Adrenal gland (tissue), 12 donors: ENCODE measurements around the gene ALOX5. TPM values are rescaled to one million over a fixed set of nuclear protein-coding genes. Genes with fewer than 3 reads are reported as not detected.
A peak's percentile ranks its signal among the peaks of the same experiment; 100 is the strongest.

Experiments used
- DNase-seq, 7 donors: peaks; one replicate each; pipeline ENCODE4 v3.0.0-alpha.2; 2019 to 2020
- H3K27ac ChIP-seq, 5 donors: fragments of 200-600 bp; sonication (generic) in 4 of 5; 1 replicate in 3 of 5; 2 replicates in 2 of 5; pipeline versions ENCODE4 v1.5.1 to v1.8.0; 2016 to 2020; ENCODE audit warnings: mild to moderate bottlenecking in 1 of 5
- H3K27me3 ChIP-seq: fragments of 200-600 bp; 2 replicates; pipeline ENCODE4 v1.8.0; 2021
- H3K36me3 ChIP-seq, 2 donors: fragments of 200-600 bp; replicated peaks in 1 of 2; 1 replicate in 1 of 2; 2 replicates in 1 of 2; pipeline versions ENCODE4 v1.5.1 to v1.8.0; 2018 to 2022
- H3K4me1 ChIP-seq, 2 donors: fragments of 200-600 bp; replicated peaks in 1 of 2; 1 replicate in 1 of 2; 2 replicates in 1 of 2; pipeline versions ENCODE4 v1.5.1 to v1.8.0; 2018 to 2021
- H3K4me3 ChIP-seq, 4 donors: fragments of 200-600 bp; sonication (generic) in 3 of 4; one replicate each; pipeline ENCODE4 v1.5.1; 2016 to 2018
- H3K9me3 ChIP-seq, 3 donors: fragments of 200-600 bp; sonication (generic) in 1 of 3; replicated peaks in 1 of 3; 1 replicate in 2 of 3; 2 replicates in 1 of 3; pipeline versions ENCODE4 v1.5.1 to v1.8.0; 2016 to 2021
- POLR2A ChIP-seq, 2 donors: fragments of 450-650 bp; IDR thresholded peaks; one replicate each; pipeline ENCODE4 v1.6.1; 2017; ENCODE audit warnings: antibody characterized with exemption in 2 of 2, mild to moderate bottlenecking in 2 of 2, moderate library complexity in 1 of 2
- WGBS, 4 donors: extraction: QIAGEN DNeasy Blood & Tissue Kit in 2 of 4; methylation state at CpG; one replicate each; pipeline versions ENCODE4 v1.1.5 to v1.1.7; 2013 to 2017; 5-methylcytosine and 5-hydroxymethylcytosine counted together
- intact Hi-C, 2 donors: fragments of 100-400 bp; cut with DNase I; formaldehyde crosslinking; loops; one replicate each; pipeline versions ENCODE4 v1.14.1 to v1.15.0; 2022 to 2023
- polyA plus RNA-seq, 3 donors: library from polyadenylated mRNA; stranded (reverse); fragments of 200-250 nt in 2 of 3; fragments of 350-450 nt in 1 of 3; fragmentation: Illumina TruSeq in 1 of 3; extraction: RNeasy Lipid Tissue Mini Kit (QIAGEN cat#74804) in 1 of 3; gene quantifications; one replicate each; pipeline ENCODE4 v1.2.3, GENCODE V29; 2013 to 2014
- total RNA-seq, 9 donors: library from RNA; depleted of rRNA in 4 of 9; stranded (reverse); fragments of >200 nt in 4 of 9; fragments of 120-200 nt in 1 of 9; fragmentation: NEBNext Ultra II Directional in 1 of 9; extraction: Animal tissue kit (Norgen Biotek cat#: 25700) in 1 of 9; gene quantifications; one replicate each; pipeline versions ENCODE4 v1.1.0 to v1.2.4, GENCODE V29; 2013 to 2023
- TF ChIP-seq, protein P1 (sequence below), 6 experiments: fragments of 450-650 bp in 4 of 6; fragments of 200-600 bp in 2 of 6; sonication (generic) in 1 of 6; IDR thresholded peaks; 1 replicate in 5 of 6; 2 replicates in 1 of 6; pipeline versions ENCODE4 v1.5.1 to v1.8.0; 2016 to 2021; ENCODE audit warnings: antibody characterized with exemption in 6 of 6, mild to moderate bottlenecking in 2 of 6, moderate library complexity in 1 of 6
- donor health status: healthy with polysubstance abuse.
- donor health status: Bipolar disorder and iron deficiency.
- donor health status: DM: yes; HTN: yes; CAD: no.
- donor health status: DM: no; HTN: no; CAD: no.
- donor health status: DM: no; HTN: no; CAD: no.
- donor health status: DM: yes; HTN: yes; CAD: no.

The ALOX5 gene
- total and polyA plus RNA-seq, 12 donors, result 1.00 to 60.0 (median 17.7) TPM

GRCh38 chr10:45439873-45440272 lies 65.9 kb downstream of the ALOX5 start:
- intact Hi-C loops, result no loop called here
- no peaks in the 10 kb centered on the region for H3K27me3 ChIP-seq
- WGBS, 4 donors, result 55 to 68% (median 64%) methylated on average over 6 to 7 of the region's 7 CpGs
- peak in 1 of 7 donors; percentile 28 for DNase-seq
- H3K4me1 ChIP-seq, result no peaks in the 10 kb centered on the region
- no peak overlapping the region for H3K4me3 ChIP-seq
- no peaks in the 10 kb centered on the region for H3K9me3 ChIP-seq
- TF ChIP-seq POLR2A (IDR thresholded peaks at IDR 0.05), result no peak
- TF ChIP-seq, protein P1, sequence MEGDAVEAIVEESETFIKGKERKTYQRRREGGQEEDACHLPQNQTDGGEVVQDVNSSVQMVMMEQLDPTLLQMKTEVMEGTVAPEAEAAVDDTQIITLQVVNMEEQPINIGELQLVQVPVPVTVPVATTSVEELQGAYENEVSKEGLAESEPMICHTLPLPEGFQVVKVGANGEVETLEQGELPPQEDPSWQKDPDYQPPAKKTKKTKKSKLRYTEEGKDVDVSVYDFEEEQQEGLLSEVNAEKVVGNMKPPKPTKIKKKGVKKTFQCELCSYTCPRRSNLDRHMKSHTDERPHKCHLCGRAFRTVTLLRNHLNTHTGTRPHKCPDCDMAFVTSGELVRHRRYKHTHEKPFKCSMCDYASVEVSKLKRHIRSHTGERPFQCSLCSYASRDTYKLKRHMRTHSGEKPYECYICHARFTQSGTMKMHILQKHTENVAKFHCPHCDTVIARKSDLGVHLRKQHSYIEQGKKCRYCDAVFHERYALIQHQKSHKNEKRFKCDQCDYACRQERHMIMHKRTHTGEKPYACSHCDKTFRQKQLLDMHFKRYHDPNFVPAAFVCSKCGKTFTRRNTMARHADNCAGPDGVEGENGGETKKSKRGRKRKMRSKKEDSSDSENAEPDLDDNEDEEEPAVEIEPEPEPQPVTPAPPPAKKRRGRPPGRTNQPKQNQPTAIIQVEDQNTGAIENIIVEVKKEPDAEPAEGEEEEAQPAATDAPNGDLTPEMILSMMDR (IDR thresholded peaks at IDR 0.05), result no peak
- H3K27ac ChIP-seq, result no peak overlapping the region
- H3K36me3 ChIP-seq, result no peaks in the 10 kb centered on the region

GRCh38 chr10:45440511-45441062 lies 66.6 kb downstream of the ALOX5 start:
- Histone ChIP-seq H3K9me3 (no peaks in the 10 kb centered on the region), H3K36me3 (no peaks in the 10 kb centered on the region), H3K27ac (no peak overlapping the region), H3K4me1 (no peaks in the 10 kb centered on the region), H3K27me3 (no peaks in the 10 kb centered on the region), H3K4me3 (no peak overlapping the region)
- no peak for TF ChIP-seq POLR2A (IDR thresholded peaks at IDR 0.05)
- TF ChIP-seq, protein P1 (IDR thresholded peaks at IDR 0.05), result no peak
- WGBS, 4 donors, result 73 to 90% (median 80%) methylated on average over 13 of the region's 13 CpGs
- peak in 1 of 7 donors; percentile 43 for DNase-seq
- intact Hi-C loops, result no loop called here

DNA sequence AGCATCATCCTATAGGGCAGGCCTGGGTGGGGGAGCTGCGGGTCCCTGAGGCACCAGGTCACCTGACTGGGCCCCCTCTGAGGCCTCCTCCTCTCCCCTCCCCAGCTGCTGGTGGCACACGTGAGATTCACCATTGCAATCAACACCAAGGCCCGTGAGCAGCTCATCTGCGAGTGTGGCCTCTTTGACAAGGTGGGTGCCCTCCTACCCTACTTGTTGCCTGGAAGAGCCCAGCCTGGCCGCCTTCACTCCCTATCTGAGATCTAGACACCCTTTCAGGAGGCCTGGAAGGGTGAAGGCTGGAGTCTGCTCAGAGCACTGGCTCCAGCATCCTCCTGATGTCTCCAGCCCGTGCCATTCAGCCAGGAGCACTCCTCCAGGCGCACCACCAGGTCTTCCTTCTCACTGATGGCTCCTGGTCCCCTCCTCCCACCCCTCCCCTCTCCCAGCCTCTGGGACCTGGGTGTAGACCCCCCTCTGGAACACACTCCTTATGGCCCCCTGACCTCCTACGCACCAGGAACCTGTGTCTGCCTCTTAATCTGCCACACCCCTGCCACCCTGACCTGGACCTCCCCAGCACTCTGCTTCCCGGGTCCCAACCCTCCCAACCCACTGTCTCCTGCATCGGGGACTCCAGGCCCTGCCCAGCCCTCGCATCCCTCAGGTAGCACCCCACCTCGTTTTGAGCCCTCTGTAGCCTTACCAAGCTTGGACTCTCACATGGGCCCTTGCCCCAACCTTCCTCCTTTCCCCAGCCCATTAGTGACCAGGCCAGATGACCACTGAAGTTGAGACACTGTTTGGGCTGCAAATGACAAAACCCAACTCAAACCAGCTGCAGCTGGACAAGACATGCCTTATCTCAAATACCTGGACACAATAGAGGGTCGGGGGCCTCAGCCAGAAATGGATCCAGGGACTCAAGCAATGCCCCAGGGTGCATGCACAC lies 67.5 kb downstream of the ALOX5 start:
- Histone ChIP-seq H3K4me1 (no peaks in the 10 kb centered on the region), H3K27me3 (no peaks in the 10 kb centered on the region), H3K36me3 (no peaks in the 10 kb centered on the region), H3K4me3 (no peak overlapping the region), H3K27ac (no peak overlapping the region), H3K9me3 (no peaks in the 10 kb centered on the region)
- intact Hi-C loops, result no loop called here
- WGBS, 4 donors, result 82 to 90% (median 85%) methylated on average over 3 to 13 of the region's 13 CpGs
- DNase-seq, result peak in 1 of 7 donors; percentile 33
- TF ChIP-seq, protein P1 (IDR thresholded peaks at IDR 0.05), result no peak
- no peak for TF ChIP-seq POLR2A (IDR thresholded peaks at IDR 0.05)

DNA sequence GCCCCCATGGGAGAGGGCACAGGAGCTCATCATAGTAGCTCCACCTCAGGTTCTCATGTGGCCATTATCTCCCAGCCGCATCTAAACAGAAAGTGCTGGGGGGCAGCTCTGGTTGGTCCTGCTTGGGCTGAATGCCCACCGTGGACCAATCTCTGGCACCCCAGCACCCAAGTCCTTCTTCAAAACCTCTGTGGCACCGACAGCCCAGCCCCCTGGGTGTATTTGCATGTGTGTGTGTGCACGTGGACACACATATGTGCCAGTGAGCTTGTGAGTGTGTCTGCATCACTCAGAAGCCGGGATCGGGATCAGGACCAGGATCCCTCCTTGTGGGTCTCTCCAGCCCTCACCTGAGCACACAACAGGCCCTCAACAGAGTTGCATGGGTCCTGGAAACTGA lies 68.2 kb downstream of the ALOX5 start:
- Histone ChIP-seq H3K27ac (no peak overlapping the region), H3K9me3 (no peaks in the 10 kb centered on the region), H3K4me1 (no peaks in the 10 kb centered on the region), H3K4me3 (no peak overlapping the region), H3K27me3 (no peaks in the 10 kb centered on the region), H3K36me3 (no peaks in the 10 kb centered on the region)
- 84 to 90% (median 86%) methylated on average over 6 of the region's 6 CpGs; no CpG with 5 or more reads in 1 of the 4 donors for WGBS, 4 donors
- intact Hi-C loops, result no loop called here
- peak in 1 of 7 donors; percentile 39 for DNase-seq
- TF ChIP-seq, protein P1 (IDR thresholded peaks at IDR 0.05), result no peak
